Lower leg skin (tissue), 3 donors: Measurements from ENCODE around the gene RAB15.

Experiments
- CTCF ChIP-seq, 3 donors: fragments of 450-650 bp; IDR thresholded peaks; one replicate each; pipeline ENCODE4 v1.5.1; 2016; ENCODE audit warnings: antibody characterized with exemption in 3 of 3, mild to moderate bottlenecking in 3 of 3, moderate library complexity in 2 of 3
- POLR2A ChIP-seq, 2 donors: fragments of 450-650 bp; IDR thresholded peaks; one replicate each; pipeline ENCODE4 v1.6.1; 2016 to 2017; ENCODE audit warnings: antibody characterized with exemption in 2 of 2, mild to moderate bottlenecking in 1 of 2, moderate library complexity in 1 of 2

GRCh38 chr14:64990296-64990695 is 18.2 kb upstream of the RAB15 start:
- no peak for TF ChIP-seq CTCF (IDR thresholded peaks at IDR 0.05)
- no peak for TF ChIP-seq POLR2A (IDR thresholded peaks at IDR 0.05)
